ENCODE results near the gene GPR17. TPM values are rescaled to one million over a fixed set of nuclear protein-coding genes. Genes with fewer than 3 reads are reported as not detected.

The GPR17 gene
- total RNA-seq, 1 experiment from 2014 or later, result not detected

DNA sequence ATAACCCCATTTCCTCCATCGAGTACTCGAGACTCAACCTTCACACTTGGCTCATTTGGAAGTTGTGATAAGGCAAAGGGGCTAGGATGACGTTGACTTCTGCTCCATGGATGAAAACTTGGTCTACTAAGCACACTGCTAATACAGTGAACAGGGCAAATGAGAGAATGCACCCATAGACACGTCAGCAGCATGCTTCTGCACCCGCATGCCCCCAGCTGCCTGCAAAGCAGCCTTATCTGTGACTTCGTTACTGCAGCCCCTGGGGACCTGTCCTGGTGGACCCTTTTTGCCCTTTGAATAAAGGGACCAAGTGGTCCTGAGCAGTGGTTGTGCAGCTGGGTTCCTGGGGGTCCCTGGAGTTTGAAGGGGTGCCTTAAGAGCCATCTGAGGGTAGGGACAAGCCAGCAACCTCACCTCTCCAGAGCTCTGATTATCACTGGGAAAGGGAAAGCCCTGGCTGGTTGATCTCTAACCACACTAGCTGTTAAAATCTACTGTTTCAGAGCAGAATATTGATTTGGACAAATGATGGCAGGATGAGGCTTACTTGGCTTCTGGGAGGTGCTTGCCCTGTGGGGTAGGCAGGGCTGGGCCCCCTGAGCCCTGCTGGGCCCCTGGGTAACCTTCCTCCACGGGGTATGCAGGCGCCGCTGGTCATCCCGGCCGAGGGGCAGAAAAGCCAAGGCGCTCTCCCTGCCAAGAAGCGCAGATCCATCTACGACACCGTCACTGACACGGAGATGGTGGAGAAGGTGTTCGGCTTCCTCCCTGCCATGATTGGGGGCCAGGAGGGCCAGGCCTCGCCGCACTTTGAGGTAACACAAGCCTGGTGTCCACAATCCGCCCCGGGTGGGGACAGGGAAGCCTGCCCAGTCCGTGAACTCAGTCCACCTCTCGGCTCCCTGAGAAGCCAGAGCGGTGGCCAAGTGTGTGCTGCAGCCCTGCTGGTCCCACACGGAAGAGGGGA lies 37.6 kb upstream of the GPR17 start:
- no TSS peak for BruUV-seq (replicated peaks)
- DNase-seq (ENCODE audit: low read depth, low spot score), result no peak
- Histone ChIP-seq H3K36me3 (ENCODE audit: control insufficient read depth, insufficient read depth, low read length) (no peaks in the 10 kb centered on the region), H3K27me3 (ENCODE audit: control insufficient read depth, insufficient read depth, low read length) (no peaks in the 10 kb centered on the region), H3K4me3 (ENCODE audit: low read depth in 2 of 2, low read length in 2 of 2) (no peak overlapping the region), H3K9me3 (ENCODE audit: control insufficient read depth, insufficient read depth, low read depth, low read length) (peaks cover 5% of the 10 kb centered on the region; the same call in 1 of the 2 replicates), H3K4me1 (ENCODE audit: control insufficient read depth, insufficient read depth, low read length) (no peaks in the 10 kb centered on the region), H3K27ac (ENCODE audit: low read length) (no peak overlapping the region)
- CTCF ChIA-PET, result interaction anchor here (0.6 kb wide), 1 partner anchor 112 kb away, joined by 3 read pairs; no protein-coding TSS in a partner anchor
- 0 out of 2 replicates have a peak, but pooled peaks have one; percentile 28 for ATAC-seq
- intact Hi-C loops (cut with micrococcal nuclease; ENCODE audit: unreplicated experiment), result no loop called here
- in situ Hi-C loops (cut with HindIII; ENCODE audit: low pct_unique_long_range_greater_than_20kb, low sequenced_read_pairs), result no loop called here
- no peak for TF ChIP-seq POLR2AphosphoS5 (IDR thresholded peaks at IDR 0.05; ENCODE audit: low read depth, low read length)
- TF ChIP-seq, protein P1, sequence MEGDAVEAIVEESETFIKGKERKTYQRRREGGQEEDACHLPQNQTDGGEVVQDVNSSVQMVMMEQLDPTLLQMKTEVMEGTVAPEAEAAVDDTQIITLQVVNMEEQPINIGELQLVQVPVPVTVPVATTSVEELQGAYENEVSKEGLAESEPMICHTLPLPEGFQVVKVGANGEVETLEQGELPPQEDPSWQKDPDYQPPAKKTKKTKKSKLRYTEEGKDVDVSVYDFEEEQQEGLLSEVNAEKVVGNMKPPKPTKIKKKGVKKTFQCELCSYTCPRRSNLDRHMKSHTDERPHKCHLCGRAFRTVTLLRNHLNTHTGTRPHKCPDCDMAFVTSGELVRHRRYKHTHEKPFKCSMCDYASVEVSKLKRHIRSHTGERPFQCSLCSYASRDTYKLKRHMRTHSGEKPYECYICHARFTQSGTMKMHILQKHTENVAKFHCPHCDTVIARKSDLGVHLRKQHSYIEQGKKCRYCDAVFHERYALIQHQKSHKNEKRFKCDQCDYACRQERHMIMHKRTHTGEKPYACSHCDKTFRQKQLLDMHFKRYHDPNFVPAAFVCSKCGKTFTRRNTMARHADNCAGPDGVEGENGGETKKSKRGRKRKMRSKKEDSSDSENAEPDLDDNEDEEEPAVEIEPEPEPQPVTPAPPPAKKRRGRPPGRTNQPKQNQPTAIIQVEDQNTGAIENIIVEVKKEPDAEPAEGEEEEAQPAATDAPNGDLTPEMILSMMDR (IDR thresholded peaks at IDR 0.05), result no peak
- POLR2A ChIA-PET, result no interaction called here

DNA sequence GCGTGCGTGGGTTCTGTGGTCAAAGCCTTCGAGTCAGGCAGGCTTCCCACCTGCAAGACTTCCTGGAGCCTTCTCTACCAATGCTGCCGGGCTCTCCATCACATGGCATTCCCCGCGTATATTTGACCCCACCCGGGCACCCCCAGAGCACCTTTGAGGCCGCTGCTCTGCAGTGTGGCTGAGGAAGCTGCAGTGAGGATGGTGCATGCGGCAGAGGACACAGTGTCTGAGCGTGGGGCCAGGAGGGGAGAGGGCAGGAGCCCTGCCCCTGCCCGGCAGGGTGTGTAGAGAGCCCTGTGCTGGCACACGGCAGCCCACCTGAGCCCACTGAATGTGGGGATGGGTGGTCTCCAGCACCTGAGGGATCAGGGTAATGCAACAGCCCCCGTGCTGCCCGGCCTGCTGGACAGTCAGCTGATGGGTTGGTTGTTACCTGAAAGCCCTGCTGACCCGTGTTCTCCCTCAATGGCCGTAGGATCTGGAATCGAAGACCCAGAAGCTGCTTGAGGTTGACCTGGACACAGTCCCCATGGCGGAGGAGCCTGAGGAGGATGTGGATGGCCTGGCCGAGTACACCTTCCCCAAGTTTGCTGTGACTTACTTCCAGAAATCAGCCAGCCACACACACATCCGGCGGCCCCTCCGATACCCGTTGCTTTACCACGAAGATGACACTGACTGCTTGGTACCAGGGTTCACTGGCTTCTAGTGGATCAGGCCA lies 36.8 kb upstream of the GPR17 start:
- TF ChIP-seq, protein P2, sequence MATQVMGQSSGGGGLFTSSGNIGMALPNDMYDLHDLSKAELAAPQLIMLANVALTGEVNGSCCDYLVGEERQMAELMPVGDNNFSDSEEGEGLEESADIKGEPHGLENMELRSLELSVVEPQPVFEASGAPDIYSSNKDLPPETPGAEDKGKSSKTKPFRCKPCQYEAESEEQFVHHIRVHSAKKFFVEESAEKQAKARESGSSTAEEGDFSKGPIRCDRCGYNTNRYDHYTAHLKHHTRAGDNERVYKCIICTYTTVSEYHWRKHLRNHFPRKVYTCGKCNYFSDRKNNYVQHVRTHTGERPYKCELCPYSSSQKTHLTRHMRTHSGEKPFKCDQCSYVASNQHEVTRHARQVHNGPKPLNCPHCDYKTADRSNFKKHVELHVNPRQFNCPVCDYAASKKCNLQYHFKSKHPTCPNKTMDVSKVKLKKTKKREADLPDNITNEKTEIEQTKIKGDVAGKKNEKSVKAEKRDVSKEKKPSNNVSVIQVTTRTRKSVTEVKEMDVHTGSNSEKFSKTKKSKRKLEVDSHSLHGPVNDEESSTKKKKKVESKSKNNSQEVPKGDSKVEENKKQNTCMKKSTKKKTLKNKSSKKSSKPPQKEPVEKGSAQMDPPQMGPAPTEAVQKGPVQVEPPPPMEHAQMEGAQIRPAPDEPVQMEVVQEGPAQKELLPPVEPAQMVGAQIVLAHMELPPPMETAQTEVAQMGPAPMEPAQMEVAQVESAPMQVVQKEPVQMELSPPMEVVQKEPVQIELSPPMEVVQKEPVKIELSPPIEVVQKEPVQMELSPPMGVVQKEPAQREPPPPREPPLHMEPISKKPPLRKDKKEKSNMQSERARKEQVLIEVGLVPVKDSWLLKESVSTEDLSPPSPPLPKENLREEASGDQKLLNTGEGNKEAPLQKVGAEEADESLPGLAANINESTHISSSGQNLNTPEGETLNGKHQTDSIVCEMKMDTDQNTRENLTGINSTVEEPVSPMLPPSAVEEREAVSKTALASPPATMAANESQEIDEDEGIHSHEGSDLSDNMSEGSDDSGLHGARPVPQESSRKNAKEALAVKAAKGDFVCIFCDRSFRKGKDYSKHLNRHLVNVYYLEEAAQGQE (IDR thresholded peaks at IDR 0.05; ENCODE audit: insufficient read depth in 1 of 2, low read depth in 2 of 2, low read length in 1 of 2), result no peak
- TF ChIP-seq SIN3A (IDR thresholded peaks at IDR 0.05; ENCODE audit: borderline replicate concordance, insufficient read depth, low read depth, low read length) (no peak), TCF7L2 (IDR thresholded peaks at IDR 0.05; ENCODE audit: low read depth, low read length) (no peak), POLR2AphosphoS5 (IDR thresholded peaks at IDR 0.05; ENCODE audit: low read depth, low read length) (no peak)
- TF ChIP-seq, protein P1 (IDR thresholded peaks at IDR 0.05), result no peak
- Histone ChIP-seq H3K4me1 (ENCODE audit: control insufficient read depth, insufficient read depth, low read length) (no peaks in the 10 kb centered on the region), H3K27ac (ENCODE audit: low read length) (no peak overlapping the region), H3K27me3 (ENCODE audit: control insufficient read depth, insufficient read depth, low read length) (no peaks in the 10 kb centered on the region), H3K4me3 (ENCODE audit: low read depth in 2 of 2, low read length in 2 of 2) (no peak overlapping the region), H3K9me3 (ENCODE audit: control insufficient read depth, insufficient read depth, low read depth, low read length) (peaks cover 11% of the 10 kb centered on the region; the same call in 1 of the 2 replicates), H3K36me3 (ENCODE audit: control insufficient read depth, insufficient read depth, low read length) (no peaks in the 10 kb centered on the region)
- DNase-seq (ENCODE audit: low read depth, low spot score) (no peak), ATAC-seq (0 out of 2 replicates have a peak, but pooled peaks have one; percentile 16)
- no TSS peak for BruUV-seq (replicated peaks)
- in situ Hi-C loops (cut with HindIII; ENCODE audit: low pct_unique_long_range_greater_than_20kb, low sequenced_read_pairs) (no loop called here), intact Hi-C loops (cut with micrococcal nuclease; ENCODE audit: unreplicated experiment) (no loop called here)
- POLR2A ChIA-PET, result no interaction called here
- CTCF ChIA-PET, result no interaction called here
